SU-DHL-6 (cell line): ENCODE results near the gene EML1.

Experiments used
- EZH2phosphoT487 ChIP-seq: fragments of 200-600 bp; sonication (generic), shearing (Covaris generic); conservative IDR thresholded peaks from 2 replicates; pipeline ENCODE4 v1.6.1; 2018; ENCODE audit warnings: mild to moderate bottlenecking, antibody characterized with exemption, low read length, moderate library complexity, mixed read lengths
- TF ChIP-seq, protein P1 (sequence below): fragments of 200-600 bp; sonication (generic); IDR thresholded peaks from one replicate; pipeline ENCODE4 v1.5.1; 2017; ENCODE audit warnings: antibody characterized with exemption, mild to moderate bottlenecking, low read length, moderate library complexity; ENCODE audit not compliant: insufficient read depth, poor library complexity, severe bottlenecking

DNA sequence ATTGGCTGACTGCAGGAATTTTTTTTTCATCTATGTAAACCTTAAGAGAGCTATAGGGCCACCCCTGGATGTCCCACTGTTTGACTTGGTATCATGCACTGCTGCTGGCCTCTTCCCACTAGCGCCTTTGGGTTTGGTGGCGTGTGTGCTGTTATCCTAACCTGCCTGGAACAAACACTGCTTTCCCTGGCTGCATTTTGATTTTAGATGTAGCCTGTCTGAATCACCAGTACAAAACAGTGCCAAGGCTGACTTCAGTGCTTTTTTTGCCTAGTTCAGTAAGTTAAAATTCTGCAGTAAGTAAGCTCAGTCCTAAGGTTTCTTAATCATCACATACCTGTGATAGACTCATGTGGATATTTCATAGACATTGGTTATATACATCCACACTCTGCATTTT, 99.2 kb downstream of the EML1 start:
- TF ChIP-seq, protein P1, sequence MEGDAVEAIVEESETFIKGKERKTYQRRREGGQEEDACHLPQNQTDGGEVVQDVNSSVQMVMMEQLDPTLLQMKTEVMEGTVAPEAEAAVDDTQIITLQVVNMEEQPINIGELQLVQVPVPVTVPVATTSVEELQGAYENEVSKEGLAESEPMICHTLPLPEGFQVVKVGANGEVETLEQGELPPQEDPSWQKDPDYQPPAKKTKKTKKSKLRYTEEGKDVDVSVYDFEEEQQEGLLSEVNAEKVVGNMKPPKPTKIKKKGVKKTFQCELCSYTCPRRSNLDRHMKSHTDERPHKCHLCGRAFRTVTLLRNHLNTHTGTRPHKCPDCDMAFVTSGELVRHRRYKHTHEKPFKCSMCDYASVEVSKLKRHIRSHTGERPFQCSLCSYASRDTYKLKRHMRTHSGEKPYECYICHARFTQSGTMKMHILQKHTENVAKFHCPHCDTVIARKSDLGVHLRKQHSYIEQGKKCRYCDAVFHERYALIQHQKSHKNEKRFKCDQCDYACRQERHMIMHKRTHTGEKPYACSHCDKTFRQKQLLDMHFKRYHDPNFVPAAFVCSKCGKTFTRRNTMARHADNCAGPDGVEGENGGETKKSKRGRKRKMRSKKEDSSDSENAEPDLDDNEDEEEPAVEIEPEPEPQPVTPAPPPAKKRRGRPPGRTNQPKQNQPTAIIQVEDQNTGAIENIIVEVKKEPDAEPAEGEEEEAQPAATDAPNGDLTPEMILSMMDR, result no peak
- TF ChIP-seq EZH2phosphoT487, result no peak
